Dendritic cell treated with granulocyte-macrophage colony-stimulating factor and Interleukin-4, amounts not matched to agents 40 ng/mL and 50 ng/mL, for 4 days (primary cell): ENCODE measurements around the gene TMEM273.

ENCODE experiments used
- H3K27ac Mint-ChIP-seq: one replicate; pipeline ENCODE4 v1.8.0; 2022; ENCODE audit warnings: mild to moderate bottlenecking, mixed read lengths
- H3K27me3 Mint-ChIP-seq: one replicate; pipeline ENCODE4 v1.8.0; 2022; ENCODE audit warnings: mild to moderate bottlenecking, mixed read lengths
- H3K36me3 Mint-ChIP-seq: one replicate; pipeline ENCODE4 v1.8.0; 2022; ENCODE audit warnings: low read depth, mixed read lengths
- H3K4me1 Mint-ChIP-seq: one replicate; pipeline ENCODE4 v1.8.0; 2022; ENCODE audit warnings: low read depth, mixed read lengths
- H3K4me3 Mint-ChIP-seq: one replicate; pipeline ENCODE4 v1.8.0; 2022; ENCODE audit warnings: mild to moderate bottlenecking, moderate library complexity, mixed read lengths
- H3K9me3 Mint-ChIP-seq: one replicate; pipeline ENCODE4 v1.8.0; 2022; ENCODE audit warnings: mixed read lengths
- intact Hi-C: fragments of 100-400 bp; cut with micrococcal nuclease; formaldehyde crosslinking; loops from one replicate; pipeline ENCODE4 v1.15.0; 2022

Gene TMEM273

DNA sequence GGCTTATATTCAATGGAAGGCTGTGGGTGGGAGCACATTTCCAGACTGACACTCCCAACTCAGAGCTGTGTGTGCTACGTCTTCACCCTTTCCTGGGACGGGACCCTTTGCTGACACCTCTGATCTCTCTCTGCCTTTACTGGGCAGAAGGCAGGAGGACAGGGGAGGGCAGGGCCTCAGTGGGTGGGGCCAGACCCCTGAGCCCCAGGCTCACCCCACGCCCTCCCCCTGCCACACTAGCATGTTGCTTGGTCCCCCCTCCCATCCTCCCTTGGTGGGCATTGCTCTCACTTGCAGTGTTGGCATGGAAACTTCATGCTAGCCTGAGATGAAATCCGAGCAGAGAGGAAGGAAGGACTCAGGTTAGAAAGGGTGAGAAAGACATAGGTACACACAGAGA lies 18.4 kb downstream of the TMEM273 start:
- Mint-ChIP-seq H3K36me3 (peaks cover 84% of the 10 kb centered on the region), H3K4me3 (no peak overlapping the region), H3K27me3 (peaks cover 2% of the 10 kb centered on the region), H3K9me3 (no peaks in the 10 kb centered on the region), H3K4me1 (peaks cover 99% of the 10 kb centered on the region), H3K27ac (peak overlapping the region; percentile 77)
- intact Hi-C loops: loop anchor here (10.0 kb wide), 1 partner anchor 185 kb away; no protein-coding TSS in a partner anchor

- peaks cover 84% of the 10 kb centered on the region for H3K36me3 Mint-ChIP-seq
- peaks cover 99% of the 10 kb centered on the region for H3K4me1 Mint-ChIP-seq
- H3K4me3 Mint-ChIP-seq: no peak overlapping the region
- intact Hi-C loops: loop anchor here (10.0 kb wide), 1 partner anchor 184 kb away; no protein-coding TSS in a partner anchor
- H3K9me3 Mint-ChIP-seq: no peaks in the 10 kb centered on the region
- H3K27me3 Mint-ChIP-seq: peaks cover 2% of the 10 kb centered on the region
- peak overlapping the region; percentile 77 for H3K27ac Mint-ChIP-seq
Observed at GRCh38 chr10:49168831-49169500, 19.2 kb downstream of the TMEM273 start.

DNA sequence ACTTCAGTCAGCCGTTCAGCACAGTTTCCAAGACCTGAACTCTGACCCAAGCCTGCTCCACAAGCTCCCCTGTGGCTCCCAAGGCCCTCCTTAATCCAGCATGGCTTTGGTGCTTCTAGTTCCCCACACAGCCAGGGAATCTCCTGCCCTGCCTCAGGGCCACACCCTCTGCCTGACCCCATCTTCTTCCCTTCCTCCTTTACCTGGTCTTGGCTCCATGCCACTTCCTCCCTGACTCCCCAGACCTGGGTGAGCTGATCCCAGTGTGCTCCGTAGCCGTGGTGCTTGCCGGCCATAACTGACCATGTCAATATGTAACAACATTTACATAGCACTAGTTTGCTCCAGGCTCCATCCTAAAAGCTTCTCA lies 20.0 kb downstream of the TMEM273 start:
- Mint-ChIP-seq H3K9me3 (no peaks in the 10 kb centered on the region), H3K27ac (peak overlapping the region; percentile 77), H3K27me3 (peaks cover 2% of the 10 kb centered on the region), H3K36me3 (peaks cover 84% of the 10 kb centered on the region), H3K4me3 (no peak overlapping the region), H3K4me1 (peaks cover 99% of the 10 kb centered on the region)
- intact Hi-C loops: loop anchor here (10.0 kb wide), 1 partner anchor 183 kb away; no protein-coding TSS in a partner anchor

DNA sequence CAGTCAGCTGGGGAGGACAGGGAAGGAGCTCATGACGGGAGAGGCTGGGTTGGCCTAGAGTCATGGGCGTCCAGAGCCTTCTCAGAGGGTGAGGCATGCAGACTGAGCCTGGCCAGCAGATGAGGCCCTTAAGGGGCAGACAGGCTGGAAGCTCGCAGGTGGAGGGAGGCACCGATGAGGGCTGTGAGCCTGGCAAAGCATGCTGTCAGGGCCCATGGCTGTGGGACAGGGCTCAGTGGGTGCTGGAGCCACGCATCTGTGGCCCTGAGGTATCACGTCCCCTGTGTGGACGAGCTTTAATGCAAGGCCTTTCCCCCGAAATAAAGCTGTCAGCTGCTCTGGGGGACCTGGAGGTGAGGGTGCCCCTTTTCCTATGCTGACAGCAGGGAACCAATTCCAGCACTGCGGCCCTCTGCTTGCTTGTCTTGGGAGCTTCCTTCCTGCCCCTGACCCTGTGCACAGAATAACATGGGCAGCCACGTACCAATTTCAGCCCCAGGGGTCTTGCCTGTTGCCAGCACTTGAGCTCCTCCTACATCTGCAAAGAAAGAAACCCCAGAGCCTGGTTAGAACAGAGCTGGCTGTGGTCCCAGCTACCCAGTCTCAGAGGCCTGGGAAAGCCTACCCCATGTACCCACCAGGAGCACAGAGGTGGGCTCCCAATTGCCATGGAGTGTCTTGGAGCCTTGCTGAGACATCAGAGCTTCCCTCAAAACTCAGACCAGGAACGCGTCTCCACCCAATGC lies 20.6 kb downstream of the TMEM273 start:
- Mint-ChIP-seq H3K27ac (peak overlapping the region; percentile 77), H3K9me3 (no peaks in the 10 kb centered on the region)

GRCh38 chr10:49166484-49167400 lies 21.4 kb downstream of the TMEM273 start:
- Mint-ChIP-seq H3K27me3 (peaks cover 2% of the 10 kb centered on the region), H3K36me3 (peaks cover 89% of the 10 kb centered on the region), H3K27ac (peak overlapping the region; percentile 48), H3K4me3 (no peak overlapping the region), H3K4me1 (peaks cover 99% of the 10 kb centered on the region), H3K9me3 (no peaks in the 10 kb centered on the region)
- intact Hi-C loops: loop anchor here (10.0 kb wide), 1 partner anchor 182 kb away; no protein-coding TSS in a partner anchor

More for the DNA sequence above, 20.6 kb downstream of the TMEM273 start:
- Mint-ChIP-seq H3K27me3 (peaks cover 2% of the 10 kb centered on the region), H3K4me3 (no peak overlapping the region), H3K4me1 (peaks cover 99% of the 10 kb centered on the region), H3K36me3 (peaks cover 84% of the 10 kb centered on the region)
- intact Hi-C loops: loop anchor here (10.0 kb wide), 1 partner anchor 183 kb away; no protein-coding TSS in a partner anchor

- Mint-ChIP-seq H3K36me3 (peaks cover 94% of the 10 kb centered on the region), H3K4me1 (peaks cover 95% of the 10 kb centered on the region), H3K27me3 (peaks cover 2% of the 10 kb centered on the region)
Observed at GRCh38 chr10:49165821-49166483, 22.2 kb downstream of the TMEM273 start.

GRCh38 chr10:49165259-49165658 lies 22.9 kb downstream of the TMEM273 start:
- H3K36me3 Mint-ChIP-seq: peaks cover 94% of the 10 kb centered on the region
- no peak overlapping the region for H3K4me3 Mint-ChIP-seq
- intact Hi-C loops: loop anchor here (10.0 kb wide), 1 partner anchor 180 kb away; no protein-coding TSS in a partner anchor
- peaks cover 2% of the 10 kb centered on the region for H3K27me3 Mint-ChIP-seq
- no peaks in the 10 kb centered on the region for H3K9me3 Mint-ChIP-seq
- peaks cover 88% of the 10 kb centered on the region for H3K4me1 Mint-ChIP-seq
- peak overlapping the region; percentile 15 for H3K27ac Mint-ChIP-seq

More at GRCh38 chr10:49165821-49166483, 22.2 kb downstream of the TMEM273 start:
- no peak overlapping the region for H3K4me3 Mint-ChIP-seq
- H3K9me3 Mint-ChIP-seq: no peaks in the 10 kb centered on the region
- intact Hi-C loops: loop anchor here (10.0 kb wide), 1 partner anchor 181 kb away; no protein-coding TSS in a partner anchor
- H3K27ac Mint-ChIP-seq: peak overlapping the region; percentile 48

DNA sequence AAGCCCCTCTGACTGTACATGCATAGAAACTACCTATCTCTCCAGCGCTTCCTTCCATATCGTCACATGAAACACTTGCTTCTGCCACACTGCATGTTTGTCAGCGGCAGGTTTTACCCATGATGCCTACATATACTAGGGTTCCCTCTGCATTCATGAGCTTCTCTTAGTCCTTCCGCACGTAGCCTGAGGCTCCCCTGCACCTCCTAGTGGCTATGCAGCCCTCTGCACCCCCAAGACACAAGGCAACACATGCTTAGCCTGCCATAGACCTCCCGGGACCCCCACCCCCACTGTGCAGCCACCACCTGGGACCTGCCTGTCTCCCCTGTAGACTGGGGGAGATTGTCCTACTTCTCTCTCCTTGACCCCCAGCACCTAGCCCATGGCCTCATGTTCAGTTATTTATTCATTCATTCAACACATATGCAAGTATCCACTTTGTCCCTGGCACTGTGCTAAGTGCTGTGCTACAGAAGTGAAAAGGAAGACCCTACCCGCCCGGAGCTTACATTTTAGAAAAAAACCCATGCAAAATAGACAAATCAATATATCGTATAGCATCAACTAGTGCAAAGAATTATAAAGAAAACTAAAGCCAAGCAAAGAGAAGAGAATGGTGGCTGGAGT lies 23.5 kb downstream of the TMEM273 start:
- Mint-ChIP-seq H3K27ac (peak overlapping the region; percentile 15), H3K9me3 (no peaks in the 10 kb centered on the region), H3K36me3 (peaks cover 94% of the 10 kb centered on the region), H3K27me3 (peaks cover 2% of the 10 kb centered on the region), H3K4me3 (no peak overlapping the region), H3K4me1 (peaks cover 83% of the 10 kb centered on the region)
- intact Hi-C loops: loop anchor here (5.0 to 10.0 kb wide), 2 partner anchors 180 to 507 kb away; no protein-coding TSS in a partner anchor

- peak overlapping the region; percentile 15 for H3K27ac Mint-ChIP-seq
- peaks cover 2% of the 10 kb centered on the region for H3K27me3 Mint-ChIP-seq
- intact Hi-C loops: loop anchor here (5.0 to 10.0 kb wide), 2 partner anchors 179 to 506 kb away; no protein-coding TSS in a partner anchor
- peaks cover 73% of the 10 kb centered on the region for H3K4me1 Mint-ChIP-seq
- no peaks in the 10 kb centered on the region for H3K9me3 Mint-ChIP-seq
- no peak overlapping the region for H3K4me3 Mint-ChIP-seq
- peaks cover 97% of the 10 kb centered on the region for H3K36me3 Mint-ChIP-seq
Observed at GRCh38 chr10:49163741-49164140, 24.4 kb downstream of the TMEM273 start.

DNA sequence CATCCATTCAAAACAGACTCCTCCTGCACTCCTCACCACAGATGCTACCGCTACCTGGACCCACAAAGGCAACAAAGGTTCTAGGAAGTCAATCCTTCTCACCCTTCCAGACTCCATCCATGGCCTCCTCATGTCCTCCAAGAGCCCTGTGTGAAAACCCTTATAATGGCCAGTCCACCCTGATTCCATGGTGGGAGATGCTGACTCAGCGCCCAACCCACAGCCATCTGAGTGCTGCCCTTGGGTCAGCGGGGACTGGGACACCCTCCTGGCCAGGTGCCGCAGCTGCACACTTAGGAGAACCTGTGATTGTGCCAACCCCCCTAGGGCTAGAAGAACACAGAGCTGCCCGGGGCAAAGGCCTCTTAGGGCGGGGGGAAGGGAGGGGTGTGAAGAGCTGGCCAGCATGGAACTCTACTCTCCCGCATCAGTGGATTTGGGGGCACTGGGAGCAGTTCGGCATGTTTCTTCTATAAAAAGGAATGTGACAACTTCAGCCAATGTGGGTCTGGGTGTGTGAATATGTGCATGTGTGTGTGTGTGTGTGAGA lies 25.4 kb downstream of the TMEM273 start:
- Mint-ChIP-seq H3K4me1 (peaks cover 64% of the 10 kb centered on the region), H3K36me3 (peaks cover 98% of the 10 kb centered on the region), H3K9me3 (no peaks in the 10 kb centered on the region), H3K27me3 (no peaks in the 10 kb centered on the region), H3K27ac (no peak overlapping the region), H3K4me3 (no peak overlapping the region)
- intact Hi-C loops: loop anchor here (5.0 to 10.0 kb wide), 2 partner anchors 178 to 506 kb away; no protein-coding TSS in a partner anchor

DNA sequence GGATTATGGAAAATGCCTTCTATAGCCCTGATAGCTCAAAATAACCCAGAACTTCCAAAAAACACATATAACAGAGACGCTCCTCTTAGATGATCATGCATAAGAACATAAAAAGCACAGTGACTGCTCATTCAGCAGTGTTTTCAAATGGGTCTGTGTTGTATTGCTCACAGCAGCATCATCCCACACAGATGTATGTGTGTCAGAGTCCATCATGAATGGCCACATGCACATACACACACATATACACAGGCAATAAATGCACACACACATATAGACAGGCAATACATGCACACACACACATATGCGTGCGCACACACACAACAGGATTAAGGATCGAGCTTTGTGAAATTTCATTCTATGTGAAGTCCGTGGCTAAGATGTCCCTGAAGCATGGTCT lies 26.1 kb downstream of the TMEM273 start:
- Mint-ChIP-seq H3K4me3 (no peak overlapping the region), H3K36me3 (peaks cover 98% of the 10 kb centered on the region), H3K27me3 (no peaks in the 10 kb centered on the region), H3K9me3 (no peaks in the 10 kb centered on the region), H3K4me1 (peaks cover 64% of the 10 kb centered on the region), H3K27ac (no peak overlapping the region)
- intact Hi-C loops: loop anchor here (5.0 to 10.0 kb wide), 2 partner anchors 177 to 505 kb away; no protein-coding TSS in a partner anchor

DNA sequence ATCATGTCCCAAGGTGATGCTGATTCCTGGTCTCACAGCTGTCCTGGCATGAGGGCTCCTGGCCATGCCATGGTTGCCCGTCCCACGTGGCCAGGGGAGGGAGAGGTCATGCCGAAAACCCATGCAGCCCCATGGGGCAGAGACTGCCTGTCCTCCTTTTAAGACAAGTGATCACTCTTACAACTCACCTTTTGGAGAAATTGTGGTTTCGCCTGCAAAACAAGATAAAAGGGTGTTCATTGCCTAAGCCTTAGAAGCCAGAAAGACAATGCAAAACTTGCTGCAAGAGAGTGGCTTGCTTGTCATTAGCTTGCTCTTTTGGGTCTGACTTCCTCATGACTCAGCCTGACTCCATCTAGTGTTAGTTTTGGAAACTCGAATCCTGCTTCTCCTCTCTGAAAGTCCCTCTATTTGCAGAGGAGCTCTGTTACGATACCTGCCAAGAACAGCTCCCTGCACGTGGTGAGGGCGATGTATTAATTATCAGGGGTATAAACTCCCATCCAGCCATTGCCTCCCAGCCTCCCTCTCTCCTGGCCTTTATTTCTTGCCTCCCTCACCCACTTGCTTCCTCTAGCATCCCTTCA lies 26.7 kb downstream of the TMEM273 start:
- Mint-ChIP-seq H3K4me3 (no peak overlapping the region), H3K27me3 (no peaks in the 10 kb centered on the region), H3K4me1 (peaks cover 63% of the 10 kb centered on the region), H3K36me3 (peaks cover 98% of the 10 kb centered on the region), H3K27ac (no peak overlapping the region), H3K9me3 (no peaks in the 10 kb centered on the region)
- intact Hi-C loops: loop anchor here (5.0 to 10.0 kb wide), 2 partner anchors 177 to 504 kb away; no protein-coding TSS in a partner anchor
